Right forelimb (tissue), 1 donor: Measurements from ENCODE around the gene GSTCD.
"Not testable (repeated sequence)": the region's sequence is repeated elsewhere in the genome, so short reads cannot be mapped to it uniquely, and the experiment has no call there.

ENCODE experiments used
- DNase-seq: peaks from one replicate; pipeline ENCODE4 v3.0.0-alpha.2; 2018

GSTCD gene, protein sequence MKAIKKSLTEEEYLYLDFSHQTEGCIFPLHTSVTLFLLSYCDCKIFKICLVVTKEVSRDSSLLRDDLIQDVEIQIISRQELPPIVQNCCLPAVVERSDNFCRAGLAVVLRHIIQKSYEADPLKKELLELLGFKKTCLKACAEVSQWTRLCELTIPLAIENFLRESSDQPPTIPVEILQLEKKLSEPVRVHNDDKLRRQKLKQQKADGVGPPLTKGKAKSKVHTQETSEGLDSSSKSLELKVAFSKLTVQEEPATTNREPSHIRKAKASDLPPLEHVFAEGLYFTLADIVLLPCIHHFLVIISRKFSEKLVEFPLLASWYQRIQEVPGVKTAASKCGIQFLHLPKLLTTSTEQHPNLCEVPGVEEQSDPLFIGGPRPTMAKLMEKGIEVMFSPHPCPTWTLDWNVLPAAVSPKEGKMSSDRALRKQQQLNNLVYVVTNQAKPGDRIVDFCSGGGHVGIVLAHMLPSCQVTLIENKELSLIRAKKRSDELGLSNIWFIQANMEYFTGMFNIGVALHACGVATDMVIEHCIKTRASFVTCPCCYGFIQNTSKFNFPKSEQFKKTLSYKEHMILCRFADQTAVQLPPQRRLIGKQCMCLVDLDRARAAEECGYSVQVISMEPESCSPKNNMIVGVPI

DNA sequence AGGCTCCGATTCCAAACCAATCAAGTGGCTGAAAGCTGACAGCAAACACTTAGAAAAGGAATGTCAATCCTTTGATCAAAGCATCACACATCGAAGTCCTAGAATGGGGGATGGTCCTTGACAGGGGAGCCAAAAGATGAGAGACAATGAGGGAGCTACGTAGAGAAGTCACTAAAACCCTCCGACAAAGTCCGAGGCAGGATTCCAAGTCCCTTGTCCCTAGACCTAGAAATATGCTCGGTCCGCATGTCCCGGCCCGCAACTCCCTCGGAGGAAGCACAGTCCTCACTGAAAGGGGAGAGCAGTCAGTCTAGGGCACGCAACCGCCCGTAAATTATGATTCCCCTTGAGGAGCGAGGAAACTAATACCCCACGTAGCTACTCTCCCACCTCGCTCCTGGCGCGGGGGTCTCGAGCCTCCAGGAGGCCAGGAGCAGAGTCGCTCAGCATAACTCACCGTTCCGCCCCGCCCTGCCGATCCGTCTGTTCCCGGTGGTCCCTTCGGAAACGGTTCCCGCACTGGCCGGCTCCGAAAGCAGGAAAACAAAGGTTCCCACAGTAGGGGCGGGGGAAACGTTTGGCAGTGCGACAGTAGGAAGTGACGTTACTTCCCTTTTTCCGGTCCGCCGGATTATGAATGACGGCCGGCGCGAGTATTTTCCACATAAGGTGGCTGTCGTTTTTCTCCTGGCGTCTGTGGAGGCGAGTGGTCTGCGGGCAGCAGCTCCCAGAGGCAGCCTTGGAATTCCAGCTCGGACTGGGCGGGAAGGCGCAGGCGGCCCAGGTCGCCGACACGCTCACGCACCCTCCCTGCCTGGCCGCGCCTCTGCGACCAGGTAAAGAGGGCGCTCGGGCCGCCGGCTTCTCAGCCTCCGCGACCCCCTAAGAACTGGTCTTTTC is at the start of gene GSTCD, which contains the start of gene INTS12:
Gene GSTCD (plus strand): TSS at position 604 of the 900 bp plus-strand sequence. CDS start 8,830 bp downstream, outside the sequence.
Gene INTS12 (minus strand): TSS at position 509 of the 900 bp plus-strand sequence. CDS start 8,684 bp downstream, outside the sequence.
- DNase-seq, result peak; percentile 96

DNA sequence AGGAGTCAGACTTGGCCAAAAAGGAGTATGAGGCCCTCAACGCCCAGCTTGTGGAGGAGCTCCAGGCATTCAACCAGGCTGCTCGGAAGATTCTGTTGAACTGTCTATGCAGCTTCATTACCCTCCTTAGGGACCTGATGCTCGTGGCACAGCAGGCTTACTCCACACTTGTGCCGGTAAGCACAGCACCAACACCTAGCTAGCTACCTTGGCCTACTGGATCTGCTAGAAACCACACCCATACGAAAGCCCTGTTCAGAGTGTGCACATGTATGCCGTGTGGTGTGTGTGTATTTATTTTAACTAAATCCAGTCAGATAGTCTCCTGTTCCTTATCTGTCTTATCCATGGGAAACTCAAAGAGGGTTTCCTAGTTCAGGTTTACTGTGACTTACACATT is 49.4 kb upstream of the GSTCD start:
- no peak for DNase-seq

DNA sequence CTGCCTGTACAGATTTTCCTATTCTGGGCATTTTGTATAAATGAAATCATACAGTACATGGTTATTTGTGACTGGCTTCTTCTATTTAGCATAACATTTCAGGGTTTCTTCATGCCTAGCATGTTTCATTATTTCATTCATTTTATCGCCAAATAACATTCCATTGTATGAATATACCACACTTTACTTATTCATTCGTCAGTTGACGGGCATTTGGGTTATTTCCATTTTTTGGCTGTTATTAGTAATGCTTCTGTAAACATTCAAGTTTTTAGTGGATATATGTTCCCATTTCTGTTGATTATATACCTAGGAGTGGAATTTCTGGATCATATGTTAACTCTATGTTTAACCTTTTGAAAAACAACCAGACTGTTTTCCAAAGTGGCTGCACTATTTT is 47.6 kb upstream of the GSTCD start:
- no peak for DNase-seq

DNA sequence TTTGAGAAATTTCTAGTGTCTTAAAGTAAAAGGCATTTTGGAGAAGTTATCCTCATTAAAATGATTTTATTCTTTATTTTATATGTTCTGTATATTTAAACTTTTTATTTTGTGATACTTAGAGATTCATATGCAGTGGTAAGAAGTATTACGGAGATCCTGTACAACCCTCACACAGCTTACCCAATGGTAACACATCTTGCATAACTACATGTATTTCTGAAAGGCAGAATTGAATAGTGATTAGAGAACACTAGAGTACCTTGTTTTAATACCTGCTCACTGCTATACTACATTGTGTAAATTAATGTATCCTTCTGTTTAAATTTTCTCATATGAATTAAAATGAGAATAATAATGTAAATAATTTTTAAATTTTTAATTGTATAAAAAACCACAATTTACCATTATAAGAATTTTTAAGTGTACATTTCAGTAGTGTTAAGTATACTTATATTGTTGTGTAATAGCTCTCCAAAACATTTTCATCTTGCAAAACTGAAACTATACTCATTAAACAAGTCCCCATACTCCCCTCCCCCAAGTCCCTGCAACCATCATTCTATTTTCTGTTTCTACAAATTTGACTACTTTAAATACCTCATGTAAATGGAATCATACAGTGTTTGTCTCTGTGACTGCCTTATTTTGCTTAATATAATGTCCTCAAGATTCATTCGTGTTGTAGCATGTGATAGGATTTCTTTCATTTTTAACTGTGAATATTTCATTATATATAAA is 45.5 kb upstream of the GSTCD start:
- DNase-seq, result no peak

DNA sequence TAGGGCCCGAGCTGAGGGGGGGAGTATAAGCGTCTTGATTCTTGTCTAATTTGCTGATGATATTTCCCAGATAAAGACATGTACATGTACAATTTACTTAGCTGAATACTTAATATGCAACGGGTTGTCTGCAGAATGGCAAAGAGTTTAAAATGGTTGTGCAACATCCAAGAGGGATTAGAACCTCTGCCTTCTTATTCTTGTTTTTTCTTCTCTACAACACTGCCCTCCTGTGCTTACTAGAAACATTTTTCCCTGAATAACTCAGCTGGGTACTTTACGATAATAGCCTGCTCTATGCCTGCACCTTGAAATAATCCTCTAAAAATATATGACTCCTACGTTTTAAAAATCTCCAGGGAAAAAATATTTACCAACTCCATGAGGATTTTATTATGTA is 41.9 kb upstream of the GSTCD start:
- DNase-seq, result no peak

DNA sequence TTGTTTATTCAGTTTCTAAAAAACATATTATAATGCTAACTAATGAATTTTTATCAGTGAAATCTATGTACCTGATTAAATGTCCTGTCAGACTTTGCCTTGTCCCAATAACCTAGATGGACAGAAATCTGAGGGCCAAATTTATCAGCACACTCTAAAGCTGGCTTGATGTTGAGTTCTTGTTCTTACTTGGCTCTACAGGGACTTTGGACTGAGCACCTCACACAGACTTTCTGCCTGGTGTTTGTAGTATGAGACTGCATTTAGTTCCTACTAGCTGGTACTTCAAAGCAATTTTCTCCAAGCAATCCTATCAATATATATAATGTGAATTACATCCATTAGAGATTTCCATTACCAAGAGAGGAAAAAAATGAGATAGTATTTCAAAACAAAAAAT is 37.9 kb upstream of the GSTCD start:
- no peak for DNase-seq

DNA sequence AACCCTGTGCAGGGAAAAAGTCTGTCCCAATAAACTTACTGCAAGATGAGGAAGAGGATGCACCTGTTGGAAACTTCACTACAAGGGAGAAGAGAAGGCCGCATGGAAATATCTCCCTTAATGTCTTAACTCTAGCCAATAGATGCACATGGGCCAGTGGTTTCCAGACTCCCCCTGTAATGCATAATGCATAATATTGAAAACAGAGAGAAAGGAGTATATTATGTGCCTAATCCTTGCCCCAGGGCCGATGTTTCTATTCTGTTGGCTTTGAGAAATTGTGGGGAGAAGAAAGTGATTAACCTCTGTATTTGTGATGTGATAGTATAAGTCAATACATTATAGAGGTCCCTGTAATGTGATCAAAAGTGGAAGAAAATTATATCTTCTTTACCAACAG is 37.3 kb upstream of the GSTCD start:
- DNase-seq, result no peak

DNA sequence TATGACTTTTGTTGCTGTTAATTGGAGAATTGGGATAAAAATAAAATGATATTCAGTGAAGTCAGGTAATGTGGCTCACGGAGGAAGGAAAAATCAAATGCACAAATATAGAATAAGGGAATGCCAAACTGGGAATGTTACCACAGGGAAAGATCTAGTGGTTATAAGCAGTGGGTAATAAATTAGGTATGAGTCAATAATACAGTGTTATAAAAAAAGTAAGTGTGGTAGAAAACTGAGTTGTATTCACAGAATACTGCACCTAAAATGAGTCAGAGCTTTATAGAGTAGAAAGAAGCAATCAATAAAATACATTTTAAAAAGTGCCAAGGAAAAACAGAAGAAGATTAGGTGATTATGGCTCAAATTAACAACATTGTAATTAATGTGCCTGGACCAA is 34.6 kb upstream of the GSTCD start:
- DNase-seq, result no peak

DNA sequence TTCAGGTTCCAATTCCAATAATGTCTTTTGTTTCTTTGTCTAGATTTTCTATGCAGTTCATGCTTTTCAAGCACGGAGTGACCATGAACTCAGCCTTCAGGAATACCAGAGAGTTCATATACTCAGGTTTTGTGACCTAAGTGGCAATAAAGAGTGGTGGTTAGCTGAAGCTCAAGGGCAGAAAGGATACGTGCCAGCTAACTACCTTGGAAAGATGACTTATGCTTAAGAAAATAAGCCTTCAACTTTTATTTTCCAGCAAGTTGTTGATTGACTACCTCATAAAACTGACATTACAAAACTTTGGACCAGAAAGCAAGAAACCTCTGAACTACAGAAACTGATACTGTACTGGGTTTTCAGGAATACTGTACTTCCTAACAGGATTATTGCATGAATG is 30.9 kb upstream of the GSTCD start:
- DNase-seq, result no peak

DNA sequence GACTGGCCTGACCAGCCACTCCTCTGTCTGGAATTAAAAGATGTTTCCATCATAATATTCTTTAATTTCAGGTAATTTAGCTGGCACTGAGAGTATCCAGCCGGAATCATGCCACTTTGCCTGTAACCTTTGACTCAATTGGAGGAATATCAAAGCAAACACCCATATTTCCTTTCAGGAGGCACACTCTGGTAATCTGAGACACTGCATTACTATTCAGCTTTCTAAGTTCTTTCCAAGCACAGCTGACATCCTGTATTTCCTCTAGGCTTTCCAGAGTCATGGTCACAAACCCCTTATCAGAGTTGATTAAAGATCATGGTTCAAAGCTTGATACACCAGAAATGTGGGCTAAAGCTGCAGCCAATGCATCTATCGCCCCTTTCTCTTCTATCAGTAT is 29.4 kb upstream of the GSTCD start:
- DNase-seq, result no peak

DNA sequence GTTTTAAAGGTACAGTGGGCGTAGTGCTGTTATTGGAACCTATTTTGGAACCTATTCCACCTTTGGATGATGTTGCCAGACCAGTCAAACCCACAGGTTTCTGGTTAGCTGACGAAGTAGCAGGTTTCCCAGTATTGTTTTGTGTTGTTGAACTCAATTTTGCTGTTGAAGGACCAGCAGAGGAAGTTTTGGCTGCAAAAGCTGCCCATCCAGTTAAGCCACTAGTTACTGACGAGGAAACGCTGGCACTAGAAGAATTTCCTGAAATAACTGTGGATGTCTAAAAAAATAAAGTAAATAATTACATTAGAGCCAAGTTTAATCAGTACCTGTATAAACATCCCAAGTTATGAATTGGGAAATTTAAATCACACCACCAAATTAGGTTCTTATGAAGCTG is 25.5 kb upstream of the GSTCD start:
- DNase-seq, result no peak

DNA sequence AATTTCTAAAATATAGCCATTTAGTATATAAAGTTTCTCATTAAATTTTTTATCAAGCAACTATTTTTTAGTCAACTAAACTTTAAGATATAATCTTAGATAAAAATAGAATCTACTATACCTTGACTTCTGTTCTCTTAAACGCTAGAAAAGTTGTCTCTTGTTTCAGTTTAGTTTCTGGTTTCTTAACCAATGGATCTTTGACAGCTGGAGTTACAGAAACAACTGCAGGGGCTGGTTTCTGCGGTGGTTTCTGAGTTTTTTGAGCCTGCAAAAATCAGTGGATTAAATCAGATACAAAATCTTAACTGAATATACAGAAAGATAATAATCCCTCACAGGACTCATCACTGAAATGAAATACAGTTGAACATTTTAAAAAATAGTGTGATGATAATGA is 22.0 kb upstream of the GSTCD start:
- DNase-seq, result no peak

DNA sequence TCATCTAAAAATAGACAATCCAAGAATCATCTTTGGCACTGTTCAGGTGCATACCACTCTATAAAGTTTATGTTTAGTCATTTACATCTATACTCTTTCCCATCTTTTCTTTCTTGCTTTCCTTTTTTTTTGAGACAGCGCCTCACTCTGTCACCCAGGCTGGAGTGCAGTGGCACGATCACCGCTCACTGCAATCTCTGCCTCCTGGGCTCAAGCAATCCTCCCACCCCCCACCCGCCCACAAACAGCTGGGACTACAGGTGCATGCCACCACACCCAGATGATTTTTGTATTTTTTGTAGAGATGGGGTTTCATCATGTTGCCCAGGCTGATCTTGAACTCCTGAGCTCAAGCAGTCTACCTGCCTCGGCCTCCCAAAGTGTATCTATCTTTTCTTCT is 13.8 kb upstream of the GSTCD start:
- DNase-seq, result not testable (repeated sequence)

DNA sequence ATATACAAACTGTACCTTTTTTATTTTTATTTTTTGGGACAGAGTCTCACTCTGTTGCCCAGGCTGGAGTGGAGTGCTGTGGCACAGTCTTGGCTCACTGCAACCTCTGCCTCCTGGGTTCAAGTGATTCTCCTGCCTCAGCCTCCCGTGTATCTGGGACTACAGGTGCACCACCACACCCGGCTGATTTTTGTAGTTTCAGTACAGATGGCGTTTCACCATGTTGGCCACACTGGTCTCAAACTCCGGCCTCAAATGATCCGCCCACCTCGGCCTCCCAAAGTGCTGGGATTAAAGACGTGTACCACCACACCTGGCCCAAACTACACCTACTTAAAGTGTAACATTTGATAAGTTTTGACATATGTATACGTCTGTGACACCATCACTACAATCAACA is 12.8 kb upstream of the GSTCD start:
- DNase-seq, result not testable (repeated sequence)

DNA sequence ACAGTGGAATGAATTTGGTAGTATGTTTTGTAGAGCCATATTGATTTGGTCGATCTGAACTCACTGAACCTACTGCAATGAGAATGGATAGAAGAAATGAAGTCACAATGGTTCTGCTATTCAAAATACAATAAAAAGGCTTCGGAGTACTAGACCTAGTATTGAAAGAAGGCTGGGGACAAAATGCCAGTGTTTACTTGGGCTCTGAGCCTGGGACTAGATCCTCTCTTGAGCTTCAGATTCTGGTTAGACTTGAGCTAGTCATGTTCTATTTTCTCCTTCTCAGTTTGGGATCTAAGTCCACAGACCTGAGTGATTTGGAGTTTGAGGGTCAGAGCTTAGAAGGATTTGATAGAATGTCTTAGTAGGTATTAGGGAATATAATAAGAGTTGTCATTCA is 10.0 kb upstream of the GSTCD start:
- no peak for DNase-seq

DNA sequence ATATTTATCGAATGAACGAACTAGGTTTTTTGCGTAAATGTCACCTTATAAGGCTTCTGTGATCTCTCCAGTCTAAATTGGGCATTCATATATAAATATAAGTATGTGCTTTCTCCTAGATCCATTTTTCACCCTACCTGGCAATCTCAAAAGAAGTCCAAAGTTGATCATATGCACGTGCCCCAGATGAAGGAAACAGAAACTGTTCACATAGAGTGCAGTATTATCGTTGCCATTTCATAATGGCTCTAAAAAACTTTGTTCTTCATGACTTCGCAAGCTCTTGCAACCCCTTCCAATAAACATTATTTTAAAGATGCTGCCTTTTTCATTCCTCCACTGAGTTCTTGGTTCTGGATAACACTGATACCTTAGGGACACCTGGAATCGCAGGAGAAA is 803 bp upstream of the GSTCD start:
- DNase-seq, result no peak

DNA sequence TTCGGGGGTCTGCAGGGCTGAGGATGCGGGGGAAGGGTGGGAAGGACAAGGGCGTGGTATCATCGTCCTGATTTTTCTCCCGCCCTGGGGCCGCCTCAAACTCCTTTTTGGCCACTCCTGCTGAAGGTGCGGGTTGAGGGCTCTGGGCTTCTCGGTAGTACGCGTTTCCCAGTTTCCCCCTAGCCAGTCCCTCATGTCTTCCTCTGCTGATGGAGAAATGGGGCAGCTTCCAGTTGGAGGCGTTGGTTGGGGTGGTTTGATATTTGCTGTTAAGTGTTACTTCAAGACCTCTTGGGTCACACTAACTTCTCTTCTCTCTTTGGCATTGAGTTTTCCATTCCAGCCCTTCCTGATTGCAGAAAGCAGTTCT is 482 bp downstream of the GSTCD start:
- no peak for DNase-seq

DNA sequence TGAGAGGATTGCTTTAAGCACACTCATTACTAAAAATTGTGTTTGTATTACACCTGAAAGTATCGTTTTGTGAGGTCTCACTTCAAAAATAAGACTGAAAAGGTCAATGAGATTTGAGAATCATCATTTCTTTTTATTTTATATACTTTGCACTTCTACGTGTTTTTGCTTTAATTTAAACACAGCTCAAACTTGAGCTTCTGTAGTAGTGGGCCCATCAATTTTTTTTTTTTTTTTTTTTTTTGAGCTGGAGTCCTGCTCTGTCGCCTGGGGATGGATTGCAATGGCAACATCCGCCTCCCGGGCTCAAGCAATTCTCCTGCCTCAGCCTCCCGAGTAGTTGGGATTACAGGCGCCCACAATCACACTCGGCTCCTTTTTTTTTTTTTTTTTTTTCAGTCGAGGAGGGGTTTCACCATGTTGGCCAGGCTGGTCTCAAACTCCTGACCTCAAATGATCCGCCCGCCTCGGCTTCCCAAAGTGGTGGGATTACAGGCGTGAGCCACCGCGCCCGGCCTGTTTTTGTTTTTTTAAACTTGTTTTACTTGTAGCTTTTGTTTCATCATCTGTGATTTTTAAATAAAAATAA is 1.5 kb downstream of the GSTCD start:
- no peak for DNase-seq

DNA sequence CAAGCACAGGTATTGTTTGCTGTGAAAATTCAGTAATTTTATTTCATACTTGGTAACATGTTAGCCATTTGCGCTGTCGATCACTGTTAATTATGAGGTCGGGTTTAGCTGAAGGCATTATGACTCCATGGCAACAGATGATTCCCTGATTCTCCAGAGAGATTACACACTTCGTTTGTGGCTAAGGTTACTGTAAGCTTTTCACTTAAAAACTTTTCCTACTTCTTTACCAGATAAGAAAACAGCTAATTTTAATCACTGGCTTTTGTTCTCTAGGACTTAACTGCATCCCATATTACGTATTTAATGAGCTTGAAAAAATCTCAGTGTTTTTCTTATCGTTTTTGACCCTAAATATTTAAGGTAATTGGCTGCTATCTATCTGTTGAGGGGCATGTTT is 2.1 kb downstream of the GSTCD start:
- DNase-seq, result no peak

DNA sequence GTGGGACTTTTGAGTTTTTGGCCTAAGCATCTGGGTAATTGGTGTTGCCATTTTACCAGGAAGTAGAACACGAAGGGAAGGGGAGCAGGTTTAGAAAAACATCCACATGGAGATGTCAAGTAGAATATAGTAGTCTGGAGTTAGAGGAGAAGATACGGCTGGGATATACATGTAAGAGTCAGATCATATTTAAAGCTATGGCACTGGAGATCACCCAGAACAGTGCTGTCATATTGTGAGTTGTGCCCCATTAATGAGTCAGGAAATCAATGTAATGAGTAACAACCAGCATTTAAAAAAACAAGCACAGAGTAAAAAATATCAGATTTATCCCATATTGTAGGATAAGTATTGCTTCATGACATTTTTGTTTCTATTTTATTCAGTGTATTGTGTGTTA is 4.2 kb downstream of the GSTCD start:
- DNase-seq, result no peak

DNA sequence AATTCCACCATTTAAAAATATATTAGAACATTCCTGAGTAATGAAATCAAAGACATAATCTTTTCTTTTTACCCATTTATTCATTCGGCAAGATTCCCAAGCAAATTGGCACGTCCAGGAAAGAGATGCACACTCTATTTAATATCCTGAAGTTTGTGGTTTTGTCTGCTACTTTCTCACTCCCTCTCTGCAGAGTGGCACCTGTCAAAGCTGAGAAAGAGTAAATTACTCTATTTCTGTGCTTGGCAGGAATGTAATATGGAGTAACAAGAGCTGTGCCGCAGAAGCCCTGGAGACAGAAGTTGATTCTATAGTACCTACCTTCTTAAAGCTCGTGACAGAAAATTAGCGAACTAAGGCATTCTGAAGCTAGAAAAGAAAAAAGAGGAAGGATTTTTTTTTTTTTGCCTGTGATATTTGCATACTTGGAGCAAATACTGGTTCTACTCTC is 5.5 kb downstream of the GSTCD start:
- DNase-seq, result no peak

DNA sequence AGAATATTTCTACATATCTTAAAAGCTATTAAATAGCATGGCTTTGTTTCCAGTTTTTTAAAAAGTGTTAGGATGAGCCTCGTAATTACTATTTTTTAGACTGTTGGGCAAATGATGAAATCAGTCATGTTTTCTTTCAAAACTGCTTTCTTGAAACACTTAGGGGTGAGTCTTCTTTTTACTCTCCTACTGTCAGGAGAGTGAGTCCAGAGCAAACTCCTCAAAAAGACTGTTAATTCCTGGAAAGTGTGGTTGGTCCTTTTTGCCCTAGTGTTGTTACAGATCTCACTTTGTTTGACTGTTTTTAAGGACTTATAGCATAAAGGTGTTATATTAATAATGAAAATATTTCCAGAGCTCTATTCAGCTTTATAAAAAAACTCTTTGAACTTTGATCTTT is 6.3 kb downstream of the GSTCD start:
- no peak for DNase-seq
